Measurements from ENCODE around the gene COX8C.
"Not testable (repeated sequence)": the region's sequence is repeated elsewhere in the genome, so short reads cannot be mapped to it uniquely, and the experiment has no call there.

Gene COX8C

GRCh38 chr14:93320489-93320888 lies 26.5 kb upstream of the COX8C start:
- no peak for DNase-seq (ENCODE audit: low read depth)

DNA sequence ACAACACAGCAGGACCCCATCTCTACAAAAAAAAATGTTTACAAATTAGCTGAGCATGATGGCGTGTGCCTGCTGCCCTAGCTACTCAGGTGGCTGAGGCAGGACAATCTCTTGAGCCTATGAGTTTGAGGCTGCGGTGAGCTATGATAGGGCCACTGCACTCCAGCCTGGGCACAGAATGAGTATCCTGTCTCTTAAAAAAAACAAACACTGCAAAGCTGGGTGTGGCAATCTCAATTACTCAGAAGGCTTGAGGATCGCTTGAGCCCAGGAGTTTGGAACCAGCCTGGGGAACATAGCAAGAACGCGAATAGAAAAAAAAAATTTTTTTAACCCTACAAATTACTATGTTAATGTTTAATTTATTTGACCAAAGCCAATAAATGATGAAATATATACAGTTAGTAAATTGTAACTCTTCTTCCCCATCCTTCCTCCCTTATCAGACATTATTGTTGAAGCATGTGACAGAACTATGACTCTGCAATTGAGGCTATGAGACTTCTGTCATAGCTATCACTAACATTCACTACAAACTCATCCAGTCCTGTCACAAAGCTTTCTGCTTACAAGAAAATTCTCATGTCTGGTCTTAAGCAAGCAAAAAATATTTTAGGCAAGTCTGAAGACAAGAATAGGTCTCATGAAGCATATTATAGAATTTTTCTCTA lies 23.9 kb upstream of the COX8C start:
- no peak for DNase-seq (ENCODE audit: low read depth)

- DNase-seq (ENCODE audit: low read depth) = no peak
Measured at GRCh38 chr14:93323600-93324174, 23.3 kb upstream of the COX8C start.

- DNase-seq (ENCODE audit: low read depth) = no peak
Measured at GRCh38 chr14:93326196-93326595, 20.8 kb upstream of the COX8C start.

- DNase-seq (ENCODE audit: low read depth) = no peak
Measured at GRCh38 chr14:93328546-93328945, 18.4 kb upstream of the COX8C start.

- no peak for DNase-seq (ENCODE audit: low read depth)
Measured at GRCh38 chr14:93329965-93330608, 16.9 kb upstream of the COX8C start.

DNA sequence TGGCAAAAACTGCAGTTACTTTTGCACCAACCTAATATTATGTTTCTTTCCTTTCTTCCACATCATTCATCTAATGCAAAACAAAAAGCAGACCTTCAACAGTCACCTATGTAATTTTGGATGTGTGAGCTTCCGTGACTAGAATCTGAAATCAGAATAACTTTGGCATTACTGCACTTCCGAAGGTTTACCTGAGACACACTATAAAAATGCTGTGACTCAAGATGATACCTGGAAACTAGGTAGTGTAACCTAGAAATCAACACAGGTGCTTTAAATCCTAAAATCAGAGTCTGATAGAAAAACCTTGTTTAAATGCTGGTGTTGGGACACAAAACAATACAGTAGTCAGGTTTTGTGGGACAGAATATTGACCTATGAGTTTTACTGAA lies 16.4 kb upstream of the COX8C start:
- DNase-seq (ENCODE audit: low read depth) = no peak

GRCh38 chr14:93331002-93331727 lies 15.8 kb upstream of the COX8C start:
- no peak for DNase-seq (ENCODE audit: low read depth)

- DNase-seq (ENCODE audit: low read depth) = no peak
Measured at GRCh38 chr14:93331728-93332396, 15.1 kb upstream of the COX8C start.

GRCh38 chr14:93332397-93332852 lies 14.6 kb upstream of the COX8C start:
- peak; percentile 4 for DNase-seq (ENCODE audit: low read depth)

GRCh38 chr14:93332853-93333630 lies 13.9 kb upstream of the COX8C start, which contains the start of gene BTBD7:
TSS of gene BTBD7 (minus strand) at chr14:93333036. CDS start at chr14:93296051, 36,985 bp downstream.
- peak; percentile 89 for DNase-seq (ENCODE audit: low read depth)

DNA sequence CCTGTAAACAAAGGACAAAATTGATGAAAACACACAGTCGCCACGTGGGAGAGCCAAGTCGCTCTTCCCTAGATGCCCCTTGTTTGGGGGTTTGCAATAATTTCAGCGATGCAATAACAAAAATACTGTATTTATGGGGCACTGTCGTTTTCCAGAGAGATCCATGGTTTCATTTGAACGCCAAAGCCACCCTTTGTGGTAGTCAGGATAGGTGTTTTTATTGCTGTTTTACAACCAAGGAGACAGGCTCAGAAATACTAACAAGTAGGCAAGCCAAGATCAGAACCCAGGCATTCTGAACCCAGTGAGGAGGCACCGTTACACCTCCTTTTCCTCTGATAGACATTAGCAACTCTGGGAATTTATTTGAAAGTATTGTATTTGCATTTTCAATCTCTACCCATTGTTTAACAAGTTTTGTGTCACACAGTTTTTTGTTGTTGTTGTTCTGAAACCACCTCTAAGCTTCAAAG lies 13.3 kb upstream of the COX8C start:
- DNase-seq (ENCODE audit: low read depth) = no peak

DNA sequence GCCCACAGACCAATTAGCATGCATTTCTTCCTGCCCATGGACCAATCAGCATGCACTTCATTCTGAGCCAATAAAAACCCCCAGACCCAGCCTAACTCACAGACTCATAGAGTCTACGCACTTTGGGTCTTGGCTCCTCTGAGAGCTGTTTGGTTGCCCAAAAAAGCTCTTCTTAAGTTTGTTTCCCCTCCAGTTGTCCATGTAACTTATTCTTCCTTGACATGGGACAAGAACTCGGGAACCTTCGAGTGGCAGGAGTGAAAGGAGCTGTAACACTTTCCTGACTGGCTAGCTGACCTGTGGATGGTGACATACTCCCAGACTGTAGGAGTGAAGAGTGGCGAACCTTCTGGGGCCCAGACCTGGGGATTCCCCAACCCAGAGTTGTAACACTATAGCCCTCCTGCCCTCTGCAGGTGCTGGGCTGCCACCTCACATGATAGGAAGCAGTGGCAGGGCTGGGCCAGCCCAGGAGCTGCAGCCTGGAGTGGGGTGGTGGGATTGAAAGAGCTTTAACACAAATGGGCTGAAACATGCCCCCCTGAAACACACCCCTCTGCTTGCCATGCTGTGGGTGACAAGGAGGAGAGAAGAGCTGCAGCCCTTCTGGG lies 9.7 kb upstream of the COX8C start:
- no peak for DNase-seq (ENCODE audit: low read depth)

DNA sequence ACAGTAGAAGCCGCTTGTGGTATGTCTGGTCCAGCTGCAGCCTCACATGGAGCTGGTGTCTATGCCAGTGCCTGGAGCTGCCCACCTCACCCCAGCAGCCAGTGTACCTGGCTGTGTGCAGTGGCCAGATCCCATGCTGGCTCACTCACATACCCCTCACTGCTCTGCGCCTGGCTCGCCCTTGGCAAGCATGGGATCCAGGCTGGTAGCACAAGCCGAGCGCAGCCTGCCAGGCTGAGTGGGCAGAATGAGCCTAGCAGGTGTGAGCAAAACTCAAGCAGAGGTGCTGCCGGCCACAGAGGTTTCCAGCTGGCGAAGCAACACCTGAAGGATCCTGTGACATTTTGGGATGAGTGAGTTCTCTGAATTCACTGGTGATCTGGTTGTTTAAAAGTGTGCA lies 9.1 kb upstream of the COX8C start:
- no peak for DNase-seq (ENCODE audit: low read depth)

DNA sequence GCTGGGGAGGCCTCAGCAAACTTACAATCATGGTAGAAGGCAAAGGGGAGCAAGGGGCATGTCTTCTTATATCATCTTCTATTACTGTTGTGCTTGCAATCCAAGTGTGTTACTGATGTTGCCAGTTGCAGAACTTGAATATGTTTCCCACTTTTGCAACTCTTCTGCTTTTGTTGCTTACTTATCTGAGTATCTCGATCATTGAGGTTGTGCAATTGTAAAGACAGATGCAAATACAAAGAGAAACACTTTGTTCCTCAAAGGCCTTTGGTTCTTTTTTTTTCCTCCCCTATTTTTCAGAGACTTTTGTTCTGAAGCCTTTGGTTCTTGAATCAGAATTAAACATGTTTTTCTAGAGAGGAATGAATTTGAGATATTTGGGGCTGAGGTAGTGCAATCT lies 3.7 kb upstream of the COX8C start:
- no peak for DNase-seq (ENCODE audit: low read depth)

- DNase-seq (ENCODE audit: low read depth) = no peak
Measured at GRCh38 chr14:93343797-93344196, 3.2 kb upstream of the COX8C start.

DNA sequence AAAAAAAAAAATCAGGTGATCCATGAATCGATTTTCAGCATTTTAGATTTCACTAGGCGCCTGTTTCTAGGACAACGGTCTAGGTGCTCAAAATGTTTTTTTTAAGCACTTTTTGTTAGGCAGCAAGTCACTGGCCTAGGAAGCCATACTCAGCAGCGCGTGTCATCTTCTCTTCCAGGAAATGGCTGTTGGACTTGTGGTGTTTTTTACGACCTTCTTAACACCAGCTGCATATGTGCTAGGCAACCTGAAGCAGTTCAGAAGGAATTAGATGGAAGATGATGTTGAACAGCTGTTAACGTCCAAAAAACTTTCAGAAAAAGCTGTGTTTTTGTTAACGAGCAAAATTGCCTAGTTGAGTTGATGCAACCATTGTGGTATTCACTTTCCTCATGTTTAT lies 868 bp downstream of the COX8C start:
- DNase-seq (ENCODE audit: low read depth) = no peak

DNA sequence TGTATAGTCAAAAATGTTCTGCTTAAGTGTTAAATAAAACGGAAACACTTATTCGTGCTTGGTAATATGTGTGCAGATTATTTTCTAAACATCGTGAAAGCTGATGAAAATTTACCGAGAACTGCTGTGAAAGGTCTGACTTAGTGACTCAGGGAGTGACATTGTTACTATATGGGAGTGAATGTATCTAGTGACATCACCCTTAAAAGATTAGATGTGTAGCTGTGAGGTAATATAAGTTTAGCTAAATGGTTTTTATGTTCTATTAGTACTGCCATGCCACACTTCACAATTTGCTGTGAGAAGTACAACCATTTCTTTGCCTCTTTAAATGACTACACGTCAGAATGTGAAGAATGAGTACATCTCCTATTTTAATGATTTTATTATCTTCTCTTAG lies 1.3 kb downstream of the COX8C start:
- no peak for DNase-seq (ENCODE audit: low read depth)

GRCh38 chr14:93354873-93355272 lies 7.9 kb downstream of the COX8C start:
- DNase-seq (ENCODE audit: low read depth) = not testable (repeated sequence)

- DNase-seq (ENCODE audit: low read depth) = no peak
Measured at GRCh38 chr14:93368996-93369712, 22.2 kb downstream of the COX8C start.

Data from stimulated activated CD8-positive, alpha-beta memory T cell treated with anti-CD3 and anti-CD28 coated beads, Interleukin-7, amount 100 ng/mL, for 24 hours (primary cell).